Sigmoid colon (tissue), 7 donors: ENCODE results near the gene TBC1D22A. TPM values are rescaled to one million over a fixed set of nuclear protein-coding genes. Genes with fewer than 3 reads are reported as not detected.

Source experiments
- DNase-seq: peaks from one replicate; pipeline ENCODE4 v3.0.0-alpha.2; 2019
- H3K27ac ChIP-seq, 4 donors: fragments of 200-600 bp; sonication (generic); one replicate each; pipeline ENCODE4 v1.5.1; 2016 to 2019; ENCODE audit warnings: mild to moderate bottlenecking in 1 of 4
- H3K27me3 ChIP-seq, 3 donors: fragments of 200-600 bp; sonication (generic); one replicate each; pipeline ENCODE4 v1.5.1; 2019; ENCODE audit warnings: mild to moderate bottlenecking in 1 of 3
- H3K36me3 ChIP-seq, 4 donors: fragments of 200-600 bp; sonication (generic); one replicate each; pipeline ENCODE4 v1.5.1; 2016 to 2019
- H3K4me1 ChIP-seq, 4 donors: fragments of 200-600 bp; sonication (generic); one replicate each; pipeline ENCODE4 v1.5.1; 2017 to 2019
- H3K4me3 ChIP-seq, 4 donors: fragments of 200-600 bp; sonication (generic); one replicate each; pipeline ENCODE4 v1.5.1; 2017 to 2019; ENCODE audit warnings: mild to moderate bottlenecking in 2 of 4, moderate library complexity in 1 of 4
- H3K9me3 ChIP-seq, 4 donors: fragments of 200-600 bp in 3 of 4; sonication (generic) in 3 of 4; one replicate each; pipeline versions ENCODE4 v1.5.1 to v1.6.1; 2013 to 2019
- CTCF ChIP-seq, 4 experiments: fragments of 450-650 bp in 3 of 4; fragments of 200-600 bp in 1 of 4; IDR thresholded peaks; one replicate each; pipeline ENCODE4 v1.5.1; 2016 to 2019; ENCODE audit warnings: antibody characterized with exemption in 4 of 4, mild to moderate bottlenecking in 3 of 4, moderate library complexity in 2 of 4
- EP300 ChIP-seq, 4 donors: sonication (generic); formaldehyde crosslinking; IDR thresholded peaks; one replicate each; pipeline ENCODE4 v1.6.1; 2017; ENCODE audit warnings: antibody characterized with exemption in 4 of 4
- POLR2A ChIP-seq, 2 donors: fragments of 450-650 bp; IDR thresholded peaks; one replicate each; pipeline ENCODE4 v1.6.1; 2016; ENCODE audit warnings: antibody characterized with exemption in 2 of 2, mild to moderate bottlenecking in 2 of 2, moderate library complexity in 2 of 2
- POLR2AphosphoS5 ChIP-seq, 4 donors: sonication (generic); formaldehyde crosslinking; IDR thresholded peaks; one replicate each; pipeline ENCODE4 v1.6.1; 2017; ENCODE audit warnings: antibody characterized with exemption in 4 of 4
- WGBS, 2 donors: extraction: QIAGEN DNeasy Blood & Tissue Kit; methylation state at CpG; one replicate each; pipeline ENCODE4 v1.1.7; 2013; 5-methylcytosine and 5-hydroxymethylcytosine counted together
- intact Hi-C: fragments of 100-400 bp; cut with DNase I; formaldehyde crosslinking; loops from one replicate; pipeline ENCODE4 v1.15.1; 2023
- polyA plus RNA-seq, 3 donors: library from polyadenylated mRNA; stranded (reverse); fragments of 200-250 nt; gene quantifications; one replicate each; pipeline ENCODE4 v1.2.3, GENCODE V29; 2013
- total RNA-seq, 4 donors: library from RNA; depleted of rRNA; stranded (reverse); fragments of >200 nt; gene quantifications; one replicate each; pipeline ENCODE4 v1.1.0, GENCODE V29; 2016
- donor health status: healthy with polysubstance abuse.
- donor health status: Bipolar disorder and iron deficiency.
- donor health status: healthy.

The TBC1D22A gene
- total and polyA plus RNA-seq, 7 donors, result 13.6 to 34.6 (median 14.3) TPM

DNA sequence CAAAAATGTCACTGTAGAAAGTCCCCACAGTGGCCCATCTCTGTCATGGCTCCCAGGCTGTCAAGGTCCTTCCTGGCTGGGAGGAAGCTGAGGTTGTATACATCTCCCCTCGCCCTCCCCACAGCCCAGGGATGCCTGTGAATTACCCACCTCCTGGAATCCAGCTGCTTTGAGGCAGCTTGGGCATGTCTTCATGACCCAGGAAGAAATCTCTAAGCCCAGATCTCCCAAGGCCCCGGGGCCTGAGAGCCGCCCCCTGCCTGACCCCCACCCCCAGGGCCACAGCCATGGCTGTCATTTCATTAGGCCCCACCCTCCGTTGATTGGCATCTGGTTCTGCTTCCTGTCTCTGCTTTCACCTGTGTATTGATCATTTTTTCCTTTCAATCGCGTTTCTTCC, 207.5 kb downstream of the TBC1D22A start:
- H3K27me3 ChIP-seq, result no peaks in the 10 kb centered on the region
- H3K27ac ChIP-seq, result no peak overlapping the region
- H3K4me1 ChIP-seq, result peaks cover 0 to 10% (median 0%) of the 10 kb centered on the region in 4 donors
- TF ChIP-seq POLR2A (IDR thresholded peaks at IDR 0.05), result no peak
- TF ChIP-seq POLR2AphosphoS5 (IDR thresholded peaks at IDR 0.05), result no peak
- TF ChIP-seq CTCF (IDR thresholded peaks at IDR 0.05), result no peak
- TF ChIP-seq EP300 (IDR thresholded peaks at IDR 0.05), result no peak
- H3K4me3 ChIP-seq, result no peak overlapping the region
- WGBS, 2 donors, result 88 to 92% methylated on average over 6 of the region's 6 CpGs
- peak; percentile 45 for DNase-seq
- intact Hi-C loops, result loop anchor here (5.0 kb wide), 1 partner anchor 53 kb away; no protein-coding TSS in a partner anchor
- H3K9me3 ChIP-seq, result no peaks in the 10 kb centered on the region
- peaks cover 0 to 10% (median 0%) of the 10 kb centered on the region in 4 donors for H3K36me3 ChIP-seq

DNA sequence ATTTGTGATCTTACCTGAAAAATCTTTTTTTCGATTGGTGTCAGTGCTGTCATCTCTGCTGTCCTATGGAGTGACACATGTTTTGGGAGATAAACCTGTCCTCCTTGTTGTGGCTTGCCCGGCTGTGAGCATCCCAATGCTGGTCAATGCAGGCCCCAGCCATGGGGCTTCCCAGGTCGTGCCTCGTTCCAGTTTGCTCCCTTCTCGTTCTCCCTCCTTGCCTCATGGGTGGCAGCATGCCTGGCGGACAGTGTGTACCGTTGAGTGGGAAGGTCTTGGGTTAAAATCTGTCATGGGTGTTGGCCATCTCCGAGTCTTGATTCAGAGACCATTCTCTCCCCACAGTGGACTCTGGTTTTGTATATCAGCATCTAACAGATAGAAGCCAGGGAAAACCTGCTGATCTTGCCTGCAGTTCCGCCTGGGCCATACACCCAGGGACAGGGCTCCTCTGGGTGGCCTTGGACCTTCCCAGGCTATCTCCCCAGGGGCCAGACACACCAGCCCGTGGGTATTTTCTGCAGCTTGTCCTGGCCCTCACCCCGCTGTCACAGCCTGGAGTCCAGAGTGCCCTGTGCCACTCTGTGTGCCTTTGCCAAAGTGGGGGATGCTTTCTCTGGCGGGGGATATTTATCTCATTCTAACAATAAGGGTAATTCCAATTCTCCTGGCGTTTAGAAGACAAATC, 208.1 kb downstream of the TBC1D22A start:
- no peak for TF ChIP-seq CTCF (IDR thresholded peaks at IDR 0.05)
- H3K27ac ChIP-seq, result peak overlapping the region in 3 of 4 donors; percentile 5 to 57 (median 36)
- no peak overlapping the region for H3K4me3 ChIP-seq
- H3K36me3 ChIP-seq, result peaks cover 0 to 13% (median 0%) of the 10 kb centered on the region in 4 donors
- no peaks in the 10 kb centered on the region for H3K27me3 ChIP-seq
- intact Hi-C loops, result loop anchor here (5.0 kb wide), 1 partner anchor 53 kb away; no protein-coding TSS in a partner anchor
- WGBS, 2 donors, result 89 to 94% methylated on average over 13 of the region's 13 CpGs
- H3K4me1 ChIP-seq, result peaks cover 0 to 10% (median 0%) of the 10 kb centered on the region in 4 donors
- no peaks in the 10 kb centered on the region for H3K9me3 ChIP-seq
- peak; percentile 53 for DNase-seq

GRCh38 chr22:46971099-46971763, 208.8 kb downstream of the TBC1D22A start:
- 73 to 89% methylated on average over 17 of the region's 17 CpGs for WGBS, 2 donors
- H3K36me3 ChIP-seq, result peaks cover 0 to 13% (median 0%) of the 10 kb centered on the region in 4 donors
- peaks cover 0 to 10% (median 0%) of the 10 kb centered on the region in 4 donors for H3K4me1 ChIP-seq
- no peak overlapping the region for H3K4me3 ChIP-seq
- peak; percentile 70 for DNase-seq
- H3K27ac ChIP-seq, result peak overlapping the region in 3 of 4 donors; percentile 35 to 57 (median 42)
- TF ChIP-seq POLR2A (IDR thresholded peaks at IDR 0.05) (no peak), POLR2AphosphoS5 (IDR thresholded peaks at IDR 0.05) (peak in 1 of 4 donors; percentile 17)
- no peaks in the 10 kb centered on the region for H3K27me3 ChIP-seq
- intact Hi-C loops, result loop anchor here (5.0 kb wide), 1 partner anchor 54 kb away; no protein-coding TSS in a partner anchor
- no peaks in the 10 kb centered on the region for H3K9me3 ChIP-seq

- WGBS, 2 donors, result 94 to 95% methylated on average over 8 of the region's 8 CpGs
- DNase-seq, result peak; percentile 57
- peak overlapping the region in 3 of 4 donors; percentile 35 to 57 (median 42) for H3K27ac ChIP-seq
These were observed 209.3 kb downstream of the TBC1D22A start for GRCh38 chr22:46971764-46972125.

More at GRCh38 chr22:46971764-46972125, 209.3 kb downstream of the TBC1D22A start:
- intact Hi-C loops, result loop anchor here (5.0 kb wide), 1 partner anchor 54 kb away; no protein-coding TSS in a partner anchor
- Histone ChIP-seq H3K27me3 (no peaks in the 10 kb centered on the region), H3K4me1 (peaks cover 0 to 10% (median 0%) of the 10 kb centered on the region in 4 donors), H3K9me3 (no peaks in the 10 kb centered on the region), H3K4me3 (no peak overlapping the region), H3K36me3 (peaks cover 0 to 15% (median 0%) of the 10 kb centered on the region in 4 donors)
- no peak for TF ChIP-seq POLR2A (IDR thresholded peaks at IDR 0.05)
- TF ChIP-seq CTCF (IDR thresholded peaks at IDR 0.05), result no peak
- no peak for TF ChIP-seq POLR2AphosphoS5 (IDR thresholded peaks at IDR 0.05)
- no peak for TF ChIP-seq EP300 (IDR thresholded peaks at IDR 0.05)
